Stomach smooth muscle (tissue), 2 donors: ENCODE results near the gene CACNA1H.

Experiments used
- H3K27ac ChIP-seq: one replicate; pipeline ENCODE4 v1.7.0; 2013; ENCODE audit warnings: mild to moderate bottlenecking, low read length, inconsistent platforms
- H3K27me3 ChIP-seq, 2 donors: one replicate each; pipeline ENCODE4 v1.7.0; 2013; ENCODE audit warnings: low read length in 2 of 2; ENCODE audit not compliant: insufficient read depth in 2 of 2, control insufficient read depth in 1 of 2
- H3K36me3 ChIP-seq, 2 donors: one replicate each; pipeline ENCODE4 v1.7.0; 2013; ENCODE audit warnings: low read length in 2 of 2; ENCODE audit not compliant: control insufficient read depth in 2 of 2, insufficient read depth in 2 of 2
- H3K4me1 ChIP-seq: one replicate; pipeline ENCODE4 v1.7.0; 2013; ENCODE audit warnings: low read length; ENCODE audit not compliant: control insufficient read depth, insufficient read depth
- H3K4me3 ChIP-seq, 2 donors: one replicate each; pipeline ENCODE4 v1.7.0; 2013; ENCODE audit warnings: low read length in 2 of 2
- H3K9ac ChIP-seq, 2 donors: one replicate each; pipeline ENCODE4 v1.7.0; 2013; ENCODE audit warnings: low read length in 2 of 2, mild to moderate bottlenecking in 1 of 2
- H3K9me3 ChIP-seq, 2 donors: one replicate each; pipeline ENCODE4 v1.7.0; 2013; ENCODE audit warnings: low read length in 2 of 2; ENCODE audit not compliant: control insufficient read depth in 2 of 2
- donor health status: healthy.
- donor health status: Pancreatic carcinoma.

CACNA1H gene

DNA sequence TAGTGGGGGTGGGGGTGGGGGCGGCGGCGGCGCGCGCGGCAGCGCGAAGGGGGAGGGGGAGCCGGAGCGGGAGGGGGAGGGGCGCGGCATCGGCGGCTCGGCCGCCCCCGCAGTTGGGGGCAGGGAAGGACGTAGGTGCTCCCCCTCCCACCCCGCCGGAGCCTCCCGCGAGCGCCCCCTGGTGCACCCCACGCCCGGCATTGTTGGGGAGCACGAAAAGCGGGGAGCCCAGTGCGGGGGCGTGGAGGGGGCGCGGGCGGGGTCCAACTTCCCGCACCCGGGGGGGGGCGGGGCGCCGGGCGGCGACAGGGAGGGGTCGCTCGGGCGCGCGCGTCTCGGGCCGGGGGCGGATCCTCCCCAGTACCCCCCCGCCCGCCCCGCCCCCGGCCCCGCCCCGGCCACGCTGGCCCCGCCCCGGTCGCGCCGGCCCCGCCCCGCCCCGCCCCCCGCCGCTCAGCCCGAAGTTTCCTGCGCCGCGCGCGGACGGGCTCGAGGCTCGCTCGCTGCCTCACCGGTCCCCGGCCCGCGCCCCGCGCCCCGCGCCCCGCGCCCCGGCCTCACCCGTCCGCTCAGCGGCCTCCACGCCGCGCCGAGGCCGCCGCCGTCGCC, at the start of gene CACNA1H:
Gene CACNA1H (plus strand): TSS at position 456 of the 609 bp plus-strand sequence. CDS start 632 bp downstream, outside the sequence.
- H3K27ac ChIP-seq: peak within 1 kb of the TSS; percentile 97
- peak within 1 kb of the TSS; percentile 35 to 75 for H3K4me3 ChIP-seq

DNA sequence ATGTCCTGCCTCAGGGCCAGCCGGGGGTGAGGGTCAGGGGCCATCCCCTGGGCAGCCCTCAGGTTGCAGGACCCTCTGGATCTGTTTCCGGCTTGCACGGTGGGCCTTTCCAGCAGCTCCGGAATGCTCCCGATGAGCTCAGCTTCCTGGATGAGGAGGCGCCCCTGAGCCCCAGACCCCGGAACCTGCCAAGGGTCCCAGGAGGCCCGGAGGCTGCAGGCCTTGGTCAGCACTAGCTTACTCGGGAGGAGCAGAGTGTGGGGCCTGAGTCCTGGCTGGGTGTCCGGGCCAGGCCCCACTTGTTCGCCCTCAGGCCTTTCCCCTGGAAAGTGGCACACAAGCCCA, 49.3 kb upstream of the CACNA1H start:
- Histone ChIP-seq H3K27ac (no peak overlapping the region), H3K4me1 (peaks cover 12% of the 10 kb centered on the region)

More for the DNA sequence above, at the start of gene CACNA1H:
- Histone ChIP-seq H3K9ac (peak within 1 kb of the TSS; percentile 58 to 80), H3K27me3 (peaks cover 0 to 2% of the 10 kb centered on the region in 2 donors), H3K4me1 (peaks cover 60% of the 10 kb centered on the region), H3K9me3 (no peaks in the 10 kb centered on the region), H3K36me3 (no peaks in the 10 kb centered on the region)

DNA sequence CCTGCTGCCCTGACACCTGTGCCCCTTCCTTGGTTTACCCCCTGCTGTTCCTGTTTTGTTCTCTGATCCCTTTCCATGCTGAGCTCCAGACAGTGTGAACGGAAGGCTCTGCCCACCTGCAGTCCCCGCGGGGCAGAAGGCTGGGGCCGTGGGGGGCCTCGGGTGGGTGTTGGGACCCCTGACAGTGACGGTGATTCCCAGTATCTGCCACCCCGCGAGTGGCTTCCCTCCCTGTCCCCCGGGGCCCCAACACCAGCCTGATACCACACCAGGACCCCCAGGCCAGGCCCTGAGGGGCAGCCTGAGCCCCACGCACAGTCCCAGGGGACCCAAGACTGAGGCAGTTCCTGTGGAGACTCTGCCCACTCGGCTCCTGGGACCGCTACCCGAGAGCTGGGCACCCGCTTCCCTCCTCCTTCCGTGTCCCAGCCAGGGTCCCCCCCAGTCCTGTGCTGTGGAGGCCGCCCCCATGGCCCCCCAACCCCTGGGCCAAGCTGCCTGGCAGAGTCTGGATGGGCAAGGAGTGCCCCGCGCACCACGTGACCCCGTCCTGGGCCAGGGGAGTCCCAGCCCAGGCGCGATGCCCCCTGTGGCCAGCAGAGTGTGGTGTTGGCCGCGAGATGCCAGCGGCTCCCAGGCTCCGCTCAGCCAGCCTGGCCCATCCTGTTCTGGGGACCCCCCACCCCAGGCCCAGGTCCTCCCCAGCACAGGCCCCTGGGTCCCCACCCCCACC, 46.9 kb upstream of the CACNA1H start:
- H3K4me3 ChIP-seq: no peak overlapping the region
- no peak overlapping the region for H3K27ac ChIP-seq
- H3K9me3 ChIP-seq: no peaks in the 10 kb centered on the region
- H3K4me1 ChIP-seq: peaks cover 19% of the 10 kb centered on the region
- no peaks in the 10 kb centered on the region for H3K36me3 ChIP-seq
- H3K9ac ChIP-seq: no peak overlapping the region
- peaks cover 5 to 9% of the 10 kb centered on the region in 2 donors for H3K27me3 ChIP-seq

More for the DNA sequence above, 49.3 kb upstream of the CACNA1H start:
- Histone ChIP-seq H3K36me3 (no peaks in the 10 kb centered on the region), H3K27me3 (peaks cover 12 to 26% of the 10 kb centered on the region in 2 donors), H3K9ac (no peak overlapping the region), H3K9me3 (no peaks in the 10 kb centered on the region), H3K4me3 (no peak overlapping the region)

GRCh38 chr16:1106659-1107058, 46.2 kb upstream of the CACNA1H start:
- no peak overlapping the region for H3K4me3 ChIP-seq
- no peak overlapping the region for H3K27ac ChIP-seq
- H3K9me3 ChIP-seq: no peaks in the 10 kb centered on the region
- no peak overlapping the region for H3K9ac ChIP-seq
- H3K36me3 ChIP-seq: no peaks in the 10 kb centered on the region
- peaks cover 0 to 5% of the 10 kb centered on the region in 2 donors for H3K27me3 ChIP-seq
- H3K4me1 ChIP-seq: peaks cover 16% of the 10 kb centered on the region

DNA sequence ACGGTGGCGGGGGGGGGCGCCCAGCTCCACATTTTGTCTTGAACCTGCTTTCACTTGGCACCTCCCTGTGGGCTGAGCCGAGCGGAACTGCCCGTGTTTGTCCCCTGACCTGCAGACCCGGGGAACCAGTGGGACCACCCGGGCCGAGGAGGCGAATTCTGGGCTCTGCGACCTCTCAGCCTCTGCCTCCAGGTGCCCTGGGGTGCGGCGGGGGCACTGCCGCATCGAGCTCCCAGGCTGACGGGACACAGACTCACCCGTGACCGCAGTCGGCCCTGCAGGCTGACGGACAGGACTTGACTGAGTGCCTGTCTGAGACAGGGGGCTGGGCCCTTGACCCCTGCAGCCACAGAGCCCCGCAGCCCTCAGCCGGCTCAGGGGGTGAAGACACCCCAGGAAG, 45.8 kb upstream of the CACNA1H start:
- no peak overlapping the region for H3K4me3 ChIP-seq
- H3K9me3 ChIP-seq: no peaks in the 10 kb centered on the region
- no peak overlapping the region for H3K9ac ChIP-seq
- no peak overlapping the region for H3K27ac ChIP-seq
- no peaks in the 10 kb centered on the region for H3K36me3 ChIP-seq
- peaks cover 0 to 5% of the 10 kb centered on the region in 2 donors for H3K27me3 ChIP-seq
- peaks cover 16% of the 10 kb centered on the region for H3K4me1 ChIP-seq

- Histone ChIP-seq H3K4me1 (peaks cover 16% of the 10 kb centered on the region), H3K9ac (no peak overlapping the region), H3K36me3 (no peaks in the 10 kb centered on the region), H3K27ac (no peak overlapping the region), H3K9me3 (no peaks in the 10 kb centered on the region), H3K27me3 (peaks cover 0 to 5% of the 10 kb centered on the region in 2 donors), H3K4me3 (no peak overlapping the region)
Measured at GRCh38 chr16:1107731-1108130, 45.2 kb upstream of the CACNA1H start.

- H3K9me3 ChIP-seq: no peaks in the 10 kb centered on the region
- no peak overlapping the region for H3K27ac ChIP-seq
- H3K4me3 ChIP-seq: no peak overlapping the region
- no peak overlapping the region for H3K9ac ChIP-seq
- no peaks in the 10 kb centered on the region for H3K27me3 ChIP-seq
- H3K4me1 ChIP-seq: peaks cover 16% of the 10 kb centered on the region
- H3K36me3 ChIP-seq: no peaks in the 10 kb centered on the region
Measured at GRCh38 chr16:1108299-1109252, 44.3 kb upstream of the CACNA1H start.

DNA sequence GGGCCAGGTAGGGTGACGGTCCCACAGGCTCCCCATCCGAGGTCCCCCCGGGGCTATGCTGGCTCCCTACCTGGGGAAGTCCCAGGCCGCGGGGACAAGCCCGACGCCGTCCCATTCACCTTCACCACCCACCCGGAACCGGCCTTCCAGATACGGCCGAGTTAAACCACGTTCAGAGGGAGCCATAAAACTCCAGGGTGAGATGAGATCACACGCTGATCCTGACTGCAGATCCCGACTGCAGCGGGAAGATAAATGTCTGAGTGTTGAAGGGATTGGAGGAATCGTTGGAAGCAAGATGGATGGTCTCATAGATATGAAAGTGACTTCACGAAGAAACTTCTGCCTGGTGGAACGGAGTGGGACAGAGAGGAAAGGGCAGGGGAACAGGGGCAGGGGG, 43.3 kb upstream of the CACNA1H start:
- Histone ChIP-seq H3K9ac (no peak overlapping the region), H3K27me3 (no peaks in the 10 kb centered on the region), H3K9me3 (no peaks in the 10 kb centered on the region), H3K4me3 (no peak overlapping the region), H3K27ac (no peak overlapping the region), H3K4me1 (peaks cover 16% of the 10 kb centered on the region), H3K36me3 (no peaks in the 10 kb centered on the region)

DNA sequence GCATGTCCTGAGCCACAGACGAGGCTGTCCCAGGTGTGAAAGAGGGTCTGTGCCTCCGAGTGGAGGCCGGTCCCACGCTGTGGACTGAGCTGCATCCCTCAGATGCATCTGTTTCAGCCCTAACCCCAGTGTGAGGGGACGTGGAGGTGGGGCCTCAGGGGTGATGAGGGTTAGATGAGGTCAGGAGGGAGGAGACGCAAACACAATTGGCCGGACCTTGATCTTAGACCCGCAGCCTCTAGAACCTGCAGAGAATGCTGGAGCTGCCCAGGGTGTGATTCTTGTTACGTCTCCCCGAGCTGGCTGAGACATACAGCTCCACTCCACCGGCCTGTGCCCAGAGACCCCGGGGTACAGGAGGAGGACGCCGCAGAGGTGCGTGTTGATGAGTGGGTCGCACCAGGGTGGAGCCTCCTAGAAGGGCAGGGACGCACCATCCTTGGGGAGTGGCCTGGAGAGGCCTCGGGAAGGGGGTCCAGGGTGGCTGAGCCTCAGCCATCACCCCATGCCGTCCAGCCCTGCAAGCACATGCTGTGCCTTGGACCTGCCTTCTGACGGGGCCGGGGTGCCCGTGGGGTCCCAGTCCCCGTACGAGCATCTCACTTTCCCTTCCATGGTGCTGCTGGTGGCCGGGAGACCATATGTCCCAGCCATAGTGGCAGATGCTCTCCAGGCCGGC, 40.3 kb upstream of the CACNA1H start:
- Histone ChIP-seq H3K9ac (no peak overlapping the region), H3K27ac (no peak overlapping the region), H3K9me3 (no peaks in the 10 kb centered on the region), H3K36me3 (no peaks in the 10 kb centered on the region), H3K4me1 (peaks cover 13% of the 10 kb centered on the region), H3K27me3 (no peaks in the 10 kb centered on the region), H3K4me3 (no peak overlapping the region)

GRCh38 chr16:1113489-1113888, 39.4 kb upstream of the CACNA1H start:
- no peak overlapping the region for H3K9ac ChIP-seq
- H3K4me1 ChIP-seq: peaks cover 8% of the 10 kb centered on the region
- no peak overlapping the region for H3K27ac ChIP-seq
- no peak overlapping the region for H3K4me3 ChIP-seq
- no peaks in the 10 kb centered on the region for H3K27me3 ChIP-seq
- no peaks in the 10 kb centered on the region for H3K9me3 ChIP-seq
- no peaks in the 10 kb centered on the region for H3K36me3 ChIP-seq
